HL-60/S4 treated with phorbol 12-myristate 13-acetate at 8.2 ng/mL for 4 days and 3 days (cell line): Measurements from ENCODE around the gene DAD1.

Experiments
- in situ Hi-C: fragments of 300-500 bp; cut with MboI; formaldehyde crosslinking; loops from 2 replicates; pipeline ENCODE4 v1.15.0; 2022; ENCODE audit warnings: low sequenced_read_pairs

Gene DAD1

GRCh38 chr14:22540811-22541360 lies 48.1 kb downstream of the DAD1 start:
- in situ Hi-C loops = no loop called here

DNA sequence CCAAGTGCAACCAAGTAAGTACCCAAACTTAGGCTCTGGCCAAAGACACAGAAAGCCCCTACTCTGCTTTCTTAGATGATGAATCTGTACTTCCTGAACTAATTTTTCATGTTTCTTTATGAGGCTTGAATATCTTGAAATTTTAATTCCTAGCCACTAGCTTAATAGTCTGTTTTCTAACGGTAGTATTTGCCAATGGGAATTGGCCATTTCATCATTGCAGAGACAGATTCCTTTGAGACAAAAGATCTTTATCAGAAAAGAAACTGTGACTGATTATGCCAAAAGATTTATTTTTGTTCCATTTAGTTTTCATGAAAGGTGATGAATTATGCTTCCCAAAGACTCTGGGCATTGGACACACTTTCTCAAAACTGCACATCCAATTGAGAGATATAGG lies 48.7 kb downstream of the DAD1 start:
- in situ Hi-C loops = no loop called here

DNA sequence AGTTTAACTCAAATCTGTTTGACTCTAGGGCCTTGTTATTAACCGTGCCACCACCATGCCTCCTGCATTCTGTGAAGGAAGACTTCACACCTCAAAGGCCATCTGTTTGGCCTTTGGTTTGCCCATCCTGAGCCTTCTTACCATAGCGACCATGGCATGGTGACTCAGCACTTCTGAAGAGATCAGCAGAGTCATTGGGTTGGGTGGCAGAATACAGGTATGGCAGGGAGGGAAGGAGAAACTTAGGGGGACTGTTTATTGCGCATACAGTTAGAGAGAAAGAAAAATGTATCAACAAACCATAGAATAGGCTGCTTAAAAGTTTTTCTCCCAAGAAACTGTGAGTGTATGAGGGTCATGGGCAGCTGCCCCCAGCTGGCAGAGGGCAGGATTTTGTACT lies 49.2 kb downstream of the DAD1 start:
- in situ Hi-C loops = no loop called here

- in situ Hi-C loops = no loop called here
These were observed 50.3 kb downstream of the DAD1 start for GRCh38 chr14:22538671-22539228.

DNA sequence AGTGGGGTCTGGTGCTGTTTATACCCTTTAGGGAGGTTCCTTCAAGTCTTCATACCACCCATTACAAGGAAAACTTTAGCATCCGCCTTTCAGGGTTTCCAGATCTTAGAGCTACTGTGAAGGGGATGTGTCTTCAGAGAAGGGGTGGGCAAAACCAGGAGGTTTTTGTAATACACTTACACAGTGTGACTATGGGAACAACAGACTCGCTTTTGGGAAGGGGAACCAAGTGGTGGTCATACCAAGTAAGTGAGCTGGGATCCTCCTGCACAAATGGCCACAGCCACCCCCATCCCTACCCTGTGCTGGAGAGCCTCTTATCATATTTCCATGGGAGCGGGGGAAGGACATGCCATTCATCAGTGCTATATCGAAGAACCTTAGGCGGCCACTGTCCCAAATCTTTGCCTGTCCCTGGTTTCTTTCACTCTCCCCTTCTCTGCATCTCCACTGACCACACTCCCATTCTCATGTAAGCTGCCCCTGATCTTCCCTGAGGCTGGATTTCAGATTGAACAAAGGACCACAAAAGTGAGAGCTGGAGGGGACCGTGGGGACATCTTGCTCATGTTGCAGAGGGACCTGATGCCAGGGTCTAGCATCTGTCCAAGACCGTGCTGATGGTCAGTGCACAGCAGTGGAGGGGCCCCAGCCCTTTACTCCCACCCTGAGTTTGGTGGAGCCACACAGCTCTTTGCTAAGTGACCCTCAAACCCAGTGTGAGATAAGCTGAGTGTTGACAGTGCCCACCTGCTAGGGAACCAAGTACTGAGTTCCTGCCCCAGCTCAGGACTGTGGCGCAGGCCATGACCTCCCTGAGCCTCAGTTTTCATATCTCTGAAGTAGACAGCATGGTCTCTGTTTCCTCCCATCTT lies 51.4 kb downstream of the DAD1 start:
- in situ Hi-C loops = no loop called here

GRCh38 chr14:22536853-22537338 lies 52.1 kb downstream of the DAD1 start:
- in situ Hi-C loops = no loop called here

DNA sequence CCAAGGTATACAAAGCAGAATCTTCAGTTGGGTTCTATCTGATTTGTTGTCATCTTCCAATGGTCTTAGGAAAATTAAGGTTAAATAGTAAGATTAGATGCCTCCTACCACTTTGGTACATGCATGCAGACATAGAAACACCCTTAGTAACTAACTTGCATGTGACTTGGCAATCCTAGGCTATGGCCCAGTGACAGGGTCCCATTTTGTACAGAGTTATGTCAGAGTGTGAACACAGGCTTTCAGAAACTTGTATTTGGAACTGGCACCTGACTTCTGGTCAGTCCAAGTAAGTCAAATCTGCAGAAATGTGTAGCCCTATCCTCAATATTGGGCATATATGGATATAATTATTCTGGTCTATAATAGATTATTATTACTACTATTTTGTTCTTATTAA lies 53.1 kb downstream of the DAD1 start:
- in situ Hi-C loops = no loop called here

DNA sequence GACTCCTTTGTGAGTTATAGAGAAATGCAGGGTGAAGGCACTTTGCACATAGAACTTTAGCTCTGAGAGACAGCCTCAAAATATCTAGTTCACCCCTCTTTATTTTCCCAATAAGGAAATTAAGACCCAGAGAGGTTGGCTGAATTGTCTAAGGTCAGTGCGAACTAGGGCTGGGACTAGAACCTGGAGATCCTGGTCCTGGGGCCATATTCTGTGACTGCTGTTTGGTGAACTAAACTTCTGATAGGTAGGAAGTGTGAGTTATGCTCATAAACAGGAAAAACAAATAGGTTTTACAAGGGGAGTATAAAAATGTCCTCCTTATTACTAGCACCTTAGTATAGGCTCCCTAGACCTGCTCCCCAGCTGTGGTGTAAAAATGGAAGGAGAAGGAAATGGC lies 53.9 kb downstream of the DAD1 start:
- in situ Hi-C loops = no loop called here

GRCh38 chr14:22534547-22534946 lies 54.5 kb downstream of the DAD1 start:
- in situ Hi-C loops = no loop called here

DNA sequence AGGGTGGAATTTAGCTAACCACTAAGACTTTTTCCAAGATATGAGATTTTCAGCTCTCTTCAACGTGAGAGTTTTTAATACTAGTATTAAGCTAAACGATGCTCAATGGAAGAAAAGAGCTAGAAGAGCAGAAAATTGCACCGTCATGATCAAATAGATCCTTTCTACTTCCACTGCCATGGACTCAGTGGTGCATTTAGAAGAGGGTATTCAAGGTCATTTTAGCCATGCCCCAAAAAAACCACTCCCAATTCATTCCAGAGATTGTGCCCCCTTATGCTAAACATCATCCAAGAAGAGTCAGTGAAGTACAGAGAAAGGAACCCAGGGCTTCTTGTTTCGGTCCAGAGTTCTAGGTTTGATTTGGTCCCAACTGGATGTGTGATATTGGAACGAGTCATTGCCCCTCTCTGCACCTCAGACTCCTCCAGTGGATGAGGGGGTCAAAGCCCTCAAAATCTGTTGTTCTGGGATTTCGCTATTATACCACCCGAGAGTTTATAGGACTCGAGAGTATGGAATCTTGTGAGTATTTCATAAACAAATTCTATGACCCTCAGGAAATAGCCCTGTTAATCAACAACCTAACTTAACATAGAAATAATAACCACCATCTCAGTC lies 55.2 kb downstream of the DAD1 start:
- in situ Hi-C loops = no loop called here

DNA sequence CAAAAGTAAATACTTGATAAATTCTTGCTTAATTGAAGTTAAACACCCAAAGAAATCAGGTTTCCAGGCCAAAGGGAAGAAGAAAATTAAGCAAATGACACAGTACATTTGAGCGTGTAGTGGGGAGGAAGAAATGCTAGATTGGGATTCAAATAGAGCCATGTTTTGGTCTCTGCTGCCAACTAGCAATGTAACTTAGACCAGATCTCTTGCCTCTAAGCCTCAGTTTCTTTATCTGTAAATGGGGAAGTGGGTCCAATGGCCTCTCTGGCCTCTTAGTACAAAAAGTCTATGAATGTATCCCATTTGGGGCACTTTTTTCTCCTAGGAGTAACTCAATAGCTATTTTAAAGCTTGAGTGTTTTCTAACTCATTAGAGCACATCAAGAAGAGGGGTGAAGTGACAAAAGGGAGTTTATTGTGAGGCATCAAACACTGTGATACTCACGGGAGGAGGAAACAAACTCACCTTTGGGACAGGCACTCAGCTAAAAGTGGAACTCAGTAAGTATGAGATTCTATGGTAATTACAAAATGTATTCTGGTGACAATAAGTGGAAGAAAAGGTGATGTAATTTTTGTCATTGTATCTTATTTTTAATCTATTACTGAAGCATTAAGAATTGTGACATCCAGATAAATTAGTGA lies 55.8 kb downstream of the DAD1 start:
- in situ Hi-C loops = no loop called here

DNA sequence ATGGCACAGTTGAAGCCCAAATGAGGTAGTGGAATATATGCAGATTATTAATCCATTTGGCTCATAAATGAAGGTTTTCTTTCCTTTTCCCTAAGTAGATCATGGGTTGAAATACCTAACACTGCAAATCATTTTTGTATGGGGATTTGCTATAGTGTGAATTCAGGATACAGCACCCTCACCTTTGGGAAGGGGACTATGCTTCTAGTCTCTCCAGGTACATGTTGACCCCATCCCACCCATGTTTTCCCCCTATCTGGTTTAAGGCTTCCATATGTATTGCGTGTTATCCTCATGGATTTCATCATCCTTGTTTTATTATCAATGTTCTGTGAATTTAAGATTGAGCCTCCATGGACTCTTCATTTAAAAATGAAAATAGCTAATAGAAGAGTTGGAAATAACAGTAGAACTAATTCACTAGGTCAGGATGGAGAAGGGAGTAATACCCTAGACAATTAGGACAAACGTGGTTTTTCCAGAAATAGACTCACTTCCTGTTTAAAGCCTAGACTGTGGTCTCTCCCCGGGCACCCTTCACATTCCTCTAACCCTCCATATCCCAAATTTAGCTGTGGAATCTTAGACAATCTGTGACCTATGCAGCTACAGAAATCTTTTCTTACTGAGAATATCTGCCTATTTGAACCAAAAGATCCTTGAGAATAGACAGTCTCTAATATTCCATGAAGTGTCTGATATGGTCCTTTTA lies 56.5 kb downstream of the DAD1 start:
- in situ Hi-C loops = no loop called here

GRCh38 chr14:22531451-22532344 lies 57.3 kb downstream of the DAD1 start:
- in situ Hi-C loops = no loop called here

GRCh38 chr14:22530127-22530526 lies 58.9 kb downstream of the DAD1 start:
- in situ Hi-C loops = no loop called here

DNA sequence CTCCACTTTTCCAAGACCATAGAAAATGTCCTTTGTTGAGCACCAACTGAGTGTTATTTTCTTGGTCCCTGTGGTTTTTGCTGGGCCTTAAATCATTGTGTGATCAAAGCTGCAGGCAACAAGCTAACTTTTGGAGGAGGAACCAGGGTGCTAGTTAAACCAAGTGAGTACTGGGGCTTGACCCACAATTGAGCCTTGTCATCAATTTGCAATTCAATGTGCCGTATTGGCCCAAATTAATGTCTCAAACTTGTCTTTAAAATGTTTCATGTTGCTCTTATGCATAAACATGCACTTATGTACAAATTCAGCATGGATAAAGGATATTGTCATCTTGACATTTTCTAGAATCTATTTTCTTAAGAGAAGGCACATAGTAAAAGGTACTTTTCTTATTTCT lies 62.3 kb downstream of the DAD1 start:
- in situ Hi-C loops = no loop called here

GRCh38 chr14:22526218-22526617 lies 62.8 kb downstream of the DAD1 start:
- in situ Hi-C loops = no loop called here

GRCh38 chr14:22524784-22525161 lies 64.3 kb downstream of the DAD1 start:
- in situ Hi-C loops = no loop called here

- in situ Hi-C loops = no loop called here
These were observed 64.8 kb downstream of the DAD1 start for GRCh38 chr14:22524115-22524783.

DNA sequence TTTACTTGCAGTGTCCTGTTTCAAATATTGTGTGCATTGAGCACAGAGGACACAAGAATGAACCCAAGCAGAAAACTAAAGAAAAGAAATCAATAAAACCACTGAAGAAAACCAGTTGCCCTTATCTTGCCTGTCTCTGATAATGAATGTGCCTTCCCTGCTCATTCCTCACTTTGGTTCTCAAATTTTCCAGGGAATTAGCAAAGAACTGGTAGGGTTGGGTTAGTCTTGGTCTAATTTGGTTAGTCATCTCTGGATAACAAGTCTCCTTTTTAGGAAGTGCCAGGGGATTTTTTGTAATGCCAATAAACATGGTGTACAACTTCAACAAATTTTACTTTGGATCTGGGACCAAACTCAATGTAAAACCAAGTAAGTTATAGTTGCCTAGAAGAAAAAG lies 65.7 kb downstream of the DAD1 start:
- in situ Hi-C loops = no loop called here
